D721Med (cell line): Measurements from ENCODE around the gene SYPL1.
A peak's percentile ranks its signal among the peaks of the same experiment; 100 is the strongest.

Experiments used
- DNase-seq: peaks from one replicate; pipeline ENCODE4 v3.0.0; 2011; ENCODE audit warnings: low spot score; ENCODE audit not compliant: insufficient read length
- FAIRE-seq: peaks from 2 replicates; lab custom pipeline; 2011; peaks lifted over from hg19 to GRCh38; lab: Jason Lieb, UNC
- TF ChIP-seq, protein P1 (sequence below): IDR thresholded peaks from 2 replicates; pipeline ENCODE4 v1.5.1; 2012; ENCODE audit warnings: mild to moderate bottlenecking, control low read depth; ENCODE audit not compliant: insufficient read depth; ENCODE audit errors: missing control alignments

SYPL1 gene

DNA sequence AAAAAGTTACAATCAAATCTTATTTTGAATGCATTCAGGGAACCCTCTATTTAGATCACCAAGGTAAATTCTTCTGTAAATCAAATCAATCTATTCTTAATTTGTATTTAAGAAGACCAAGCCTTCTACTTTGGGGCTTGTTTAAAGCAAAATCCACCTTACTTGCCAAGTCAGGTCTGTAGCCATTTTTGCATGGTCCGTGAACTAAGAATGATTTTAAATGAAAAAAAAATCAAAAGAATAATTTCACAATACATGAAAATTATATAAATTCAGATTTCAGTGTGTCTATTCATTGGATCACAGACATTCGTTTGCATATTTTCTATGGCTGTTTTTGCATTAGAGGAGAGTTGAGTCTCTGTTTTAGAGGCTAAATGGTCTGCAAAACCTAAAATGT lies 59.4 kb downstream of the SYPL1 start:
- DNase-seq (no peak), FAIRE-seq (no peak)
- TF ChIP-seq, protein P1, sequence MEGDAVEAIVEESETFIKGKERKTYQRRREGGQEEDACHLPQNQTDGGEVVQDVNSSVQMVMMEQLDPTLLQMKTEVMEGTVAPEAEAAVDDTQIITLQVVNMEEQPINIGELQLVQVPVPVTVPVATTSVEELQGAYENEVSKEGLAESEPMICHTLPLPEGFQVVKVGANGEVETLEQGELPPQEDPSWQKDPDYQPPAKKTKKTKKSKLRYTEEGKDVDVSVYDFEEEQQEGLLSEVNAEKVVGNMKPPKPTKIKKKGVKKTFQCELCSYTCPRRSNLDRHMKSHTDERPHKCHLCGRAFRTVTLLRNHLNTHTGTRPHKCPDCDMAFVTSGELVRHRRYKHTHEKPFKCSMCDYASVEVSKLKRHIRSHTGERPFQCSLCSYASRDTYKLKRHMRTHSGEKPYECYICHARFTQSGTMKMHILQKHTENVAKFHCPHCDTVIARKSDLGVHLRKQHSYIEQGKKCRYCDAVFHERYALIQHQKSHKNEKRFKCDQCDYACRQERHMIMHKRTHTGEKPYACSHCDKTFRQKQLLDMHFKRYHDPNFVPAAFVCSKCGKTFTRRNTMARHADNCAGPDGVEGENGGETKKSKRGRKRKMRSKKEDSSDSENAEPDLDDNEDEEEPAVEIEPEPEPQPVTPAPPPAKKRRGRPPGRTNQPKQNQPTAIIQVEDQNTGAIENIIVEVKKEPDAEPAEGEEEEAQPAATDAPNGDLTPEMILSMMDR = no peak

DNA sequence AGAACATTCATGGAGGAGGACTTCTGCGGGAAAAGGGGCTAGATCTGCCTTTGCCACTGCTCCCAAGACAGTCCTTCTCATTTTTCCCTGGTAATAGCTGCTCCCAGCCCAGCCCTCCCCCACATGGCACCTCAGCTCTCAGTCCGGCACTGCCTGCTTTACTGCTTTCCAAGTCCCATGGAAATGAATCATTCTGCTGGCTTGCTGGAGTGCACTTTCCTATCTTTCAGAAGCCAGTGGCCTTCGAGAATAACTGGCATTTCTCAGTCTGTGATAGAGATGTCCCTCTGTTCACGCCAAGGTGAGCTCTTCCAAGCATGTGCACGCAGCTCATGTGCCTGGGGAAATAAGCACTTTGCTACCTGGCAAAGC lies 61.4 kb downstream of the SYPL1 start:
- no peak for DNase-seq
- no peak for FAIRE-seq
- TF ChIP-seq, protein P1 = no peak

DNA sequence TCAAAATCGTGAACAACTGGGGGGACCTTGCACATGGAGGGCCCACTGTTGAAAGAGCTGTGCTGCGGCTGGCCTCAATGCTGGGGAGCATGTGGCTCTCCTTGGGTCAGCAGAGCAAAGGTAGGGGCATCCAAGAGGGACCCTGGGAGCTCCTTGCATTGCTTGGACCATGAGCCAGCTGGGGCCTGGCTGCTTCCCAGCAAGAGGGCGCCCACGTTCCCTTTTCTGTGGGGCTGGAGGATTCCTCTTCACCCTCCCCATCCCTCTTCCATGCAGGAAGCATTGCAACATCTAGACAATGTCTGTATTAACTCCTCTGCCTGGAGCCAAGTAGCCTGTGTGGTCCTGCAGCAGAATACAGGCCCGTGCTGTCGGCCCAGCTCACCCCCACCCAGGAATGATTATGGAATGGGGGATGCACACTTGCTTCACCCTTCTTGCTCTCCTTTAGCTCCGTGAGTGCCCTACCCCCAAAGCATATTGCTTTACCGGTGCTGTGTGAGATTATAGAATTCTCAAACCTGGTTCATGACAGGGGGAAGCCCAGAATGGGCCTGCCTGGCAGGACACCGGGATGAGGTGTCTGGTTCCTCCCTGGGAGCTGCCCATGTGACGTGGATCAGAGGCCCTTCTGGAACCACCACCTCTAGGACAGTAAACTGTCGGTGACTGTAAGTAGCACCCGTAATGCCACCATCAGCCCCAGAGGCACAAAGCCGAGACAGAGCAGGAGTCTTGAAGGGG lies 61.9 kb downstream of the SYPL1 start:
- DNase-seq = no peak
- no peak for FAIRE-seq
- TF ChIP-seq, protein P1 = no peak

DNA sequence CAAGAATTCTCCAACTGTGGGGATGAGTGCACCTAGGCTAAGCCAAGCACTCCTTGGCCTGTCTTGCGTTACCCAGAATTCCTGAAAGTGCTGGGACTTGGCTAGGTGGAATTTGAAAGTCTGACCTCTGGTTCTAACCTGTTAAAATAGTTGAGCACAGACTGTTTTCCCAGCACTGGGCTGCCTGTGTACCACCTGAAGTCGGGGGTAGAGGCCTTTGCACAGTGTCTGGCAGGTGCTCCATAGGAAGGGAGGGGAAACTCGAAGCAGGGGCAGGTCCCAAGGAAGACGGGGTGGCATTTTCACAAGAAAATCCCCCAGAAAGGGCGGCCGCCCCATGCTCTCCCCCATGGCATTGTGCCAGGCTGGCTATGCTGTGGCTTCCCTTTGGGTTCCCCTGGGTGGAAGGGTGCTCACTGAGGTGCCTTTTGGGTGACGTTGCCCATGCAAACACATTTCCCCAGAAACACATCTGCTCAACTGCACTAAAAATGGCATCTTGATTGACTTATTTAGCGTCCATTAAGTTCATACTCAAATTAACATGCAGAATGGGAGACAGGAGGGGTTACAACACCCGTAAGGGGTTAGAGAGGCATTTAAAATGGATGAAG lies 62.9 kb downstream of the SYPL1 start:
- DNase-seq (no peak), FAIRE-seq (no peak)
- TF ChIP-seq, protein P1 = no peak

DNA sequence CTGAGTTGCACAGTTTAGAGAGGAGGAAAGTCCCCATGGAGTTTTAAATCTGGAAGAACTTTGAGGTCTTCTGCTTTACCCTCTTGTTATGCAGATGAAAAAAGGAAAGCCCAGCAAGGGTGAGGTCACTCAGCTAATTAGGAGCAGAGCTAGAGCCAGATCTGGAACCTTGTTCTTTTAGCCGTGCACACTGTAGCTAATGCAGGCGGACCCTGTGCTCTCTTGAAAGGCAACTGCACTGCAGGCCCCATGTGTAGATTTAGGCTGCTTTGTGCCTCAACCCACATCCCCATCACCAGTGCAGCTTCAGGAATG lies 63.4 kb downstream of the SYPL1 start:
- FAIRE-seq = no peak
- DNase-seq = no peak
- TF ChIP-seq, protein P1 = no peak

DNA sequence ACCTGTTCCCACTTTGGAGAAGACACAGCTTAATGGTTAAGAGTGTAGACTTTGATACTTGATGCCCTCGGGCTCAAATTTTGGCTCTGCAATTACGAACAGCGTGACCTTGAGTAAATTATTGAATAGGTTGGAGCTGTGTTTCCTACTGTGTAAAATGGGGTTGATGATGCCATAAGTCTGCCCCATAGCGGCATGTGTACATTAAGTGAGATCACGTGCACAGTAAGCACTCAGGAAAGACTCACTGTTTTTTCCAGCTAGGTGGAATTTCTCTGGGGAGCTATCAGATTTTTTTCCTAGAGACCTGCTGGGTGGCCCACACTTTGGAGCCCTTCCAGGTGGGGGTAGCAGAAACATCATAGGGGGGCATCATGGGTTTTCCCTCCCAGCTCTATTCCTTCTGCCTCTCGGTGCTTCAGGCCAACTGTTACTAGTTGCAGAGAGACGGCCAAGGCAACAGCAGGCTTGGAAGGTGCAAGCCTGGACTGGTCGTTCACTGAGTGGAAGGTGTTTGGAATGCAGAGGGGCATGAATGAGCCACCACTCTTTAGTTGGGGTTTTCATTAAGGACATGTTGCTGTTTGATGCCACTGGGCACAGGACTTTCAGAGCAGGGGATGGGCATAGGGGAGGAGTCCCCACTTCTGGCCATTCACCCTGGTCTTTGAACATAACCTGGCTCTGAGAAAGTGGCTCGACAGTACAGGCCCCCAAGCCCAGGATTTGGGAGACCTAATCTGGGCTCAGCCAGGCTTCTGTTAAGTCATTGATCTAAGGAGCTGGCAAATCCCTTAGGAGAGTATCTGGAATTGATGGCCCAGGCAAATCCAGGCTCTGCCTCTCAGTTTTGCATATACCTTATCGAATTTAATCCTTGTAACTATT lies 64.0 kb downstream of the SYPL1 start:
- DNase-seq (peak; percentile 26), FAIRE-seq (no peak)
- TF ChIP-seq, protein P1 = no peak
